ENCODE results near the gene ZBTB20.

DNA sequence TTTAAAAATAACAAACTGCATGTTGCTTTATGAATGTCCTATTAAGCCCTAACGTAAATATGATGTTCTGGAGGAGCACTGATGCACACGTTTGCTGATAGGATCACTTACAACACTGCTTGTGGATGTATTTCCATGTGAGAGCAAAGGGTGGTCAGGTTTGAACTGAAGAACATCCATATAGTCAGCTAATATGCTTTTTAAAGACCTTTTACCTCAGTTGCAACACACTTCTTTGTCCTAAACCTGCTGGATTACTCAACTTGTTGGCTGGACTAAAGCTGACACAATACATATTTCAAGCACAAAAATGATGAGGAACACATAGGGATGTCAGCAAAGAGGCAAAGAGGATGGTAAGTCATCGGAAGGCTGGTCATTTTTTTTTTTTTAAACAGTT lies 666.6 kb downstream of the ZBTB20 start:
- TF ChIP-seq, protein P1, sequence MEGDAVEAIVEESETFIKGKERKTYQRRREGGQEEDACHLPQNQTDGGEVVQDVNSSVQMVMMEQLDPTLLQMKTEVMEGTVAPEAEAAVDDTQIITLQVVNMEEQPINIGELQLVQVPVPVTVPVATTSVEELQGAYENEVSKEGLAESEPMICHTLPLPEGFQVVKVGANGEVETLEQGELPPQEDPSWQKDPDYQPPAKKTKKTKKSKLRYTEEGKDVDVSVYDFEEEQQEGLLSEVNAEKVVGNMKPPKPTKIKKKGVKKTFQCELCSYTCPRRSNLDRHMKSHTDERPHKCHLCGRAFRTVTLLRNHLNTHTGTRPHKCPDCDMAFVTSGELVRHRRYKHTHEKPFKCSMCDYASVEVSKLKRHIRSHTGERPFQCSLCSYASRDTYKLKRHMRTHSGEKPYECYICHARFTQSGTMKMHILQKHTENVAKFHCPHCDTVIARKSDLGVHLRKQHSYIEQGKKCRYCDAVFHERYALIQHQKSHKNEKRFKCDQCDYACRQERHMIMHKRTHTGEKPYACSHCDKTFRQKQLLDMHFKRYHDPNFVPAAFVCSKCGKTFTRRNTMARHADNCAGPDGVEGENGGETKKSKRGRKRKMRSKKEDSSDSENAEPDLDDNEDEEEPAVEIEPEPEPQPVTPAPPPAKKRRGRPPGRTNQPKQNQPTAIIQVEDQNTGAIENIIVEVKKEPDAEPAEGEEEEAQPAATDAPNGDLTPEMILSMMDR (conservative IDR thresholded peaks at IDR 0.05; ENCODE audit: low read depth, low read length): no peak
- TF ChIP-seq EZH2 (IDR thresholded peaks at IDR 0.05; ENCODE audit: low read length, unreplicated experiment) (no peak), EZH2phosphoT487 (IDR thresholded peaks at IDR 0.05; ENCODE audit: borderline replicate concordance, low read length) (no peak)

All from PC-3 (cell line).